ENCODE measurements around the gene YKT6. TPM values are rescaled to one million over a fixed set of nuclear protein-coding genes. Genes with fewer than 3 reads are reported as not detected.

The YKT6 gene
- total and polyA plus RNA-seq, 2 of the 8 experiments (the other 6 are each of a cell fraction or from before 2014, with no cell fraction given): 75.3 to 103 TPM

GRCh38 chr7:44259547-44260457, 59.0 kb downstream of the YKT6 start (continued):
- TF ChIP-seq ATF2 (IDR thresholded peaks at IDR 0.05; ENCODE audit: low read length): no peak

All from H1 (cell line).